Sigmoid colon (tissue), 4 donors: ENCODE measurements around the gene CATSPER1.

Experiments used
- CTCF ChIP-seq, 4 experiments: fragments of 450-650 bp in 3 of 4; fragments of 200-600 bp in 1 of 4; IDR thresholded peaks; one replicate each; pipeline ENCODE4 v1.5.1; 2016 to 2019; ENCODE audit warnings: antibody characterized with exemption in 4 of 4, mild to moderate bottlenecking in 3 of 4, moderate library complexity in 2 of 4
- EP300 ChIP-seq, 4 donors: sonication (generic); formaldehyde crosslinking; IDR thresholded peaks; one replicate each; pipeline ENCODE4 v1.6.1; 2017; ENCODE audit warnings: antibody characterized with exemption in 4 of 4
- POLR2A ChIP-seq, 2 donors: fragments of 450-650 bp; IDR thresholded peaks; one replicate each; pipeline ENCODE4 v1.6.1; 2016; ENCODE audit warnings: antibody characterized with exemption in 2 of 2, mild to moderate bottlenecking in 2 of 2, moderate library complexity in 2 of 2
- POLR2AphosphoS5 ChIP-seq, 4 donors: sonication (generic); formaldehyde crosslinking; IDR thresholded peaks; one replicate each; pipeline ENCODE4 v1.6.1; 2017; ENCODE audit warnings: antibody characterized with exemption in 4 of 4

DNA sequence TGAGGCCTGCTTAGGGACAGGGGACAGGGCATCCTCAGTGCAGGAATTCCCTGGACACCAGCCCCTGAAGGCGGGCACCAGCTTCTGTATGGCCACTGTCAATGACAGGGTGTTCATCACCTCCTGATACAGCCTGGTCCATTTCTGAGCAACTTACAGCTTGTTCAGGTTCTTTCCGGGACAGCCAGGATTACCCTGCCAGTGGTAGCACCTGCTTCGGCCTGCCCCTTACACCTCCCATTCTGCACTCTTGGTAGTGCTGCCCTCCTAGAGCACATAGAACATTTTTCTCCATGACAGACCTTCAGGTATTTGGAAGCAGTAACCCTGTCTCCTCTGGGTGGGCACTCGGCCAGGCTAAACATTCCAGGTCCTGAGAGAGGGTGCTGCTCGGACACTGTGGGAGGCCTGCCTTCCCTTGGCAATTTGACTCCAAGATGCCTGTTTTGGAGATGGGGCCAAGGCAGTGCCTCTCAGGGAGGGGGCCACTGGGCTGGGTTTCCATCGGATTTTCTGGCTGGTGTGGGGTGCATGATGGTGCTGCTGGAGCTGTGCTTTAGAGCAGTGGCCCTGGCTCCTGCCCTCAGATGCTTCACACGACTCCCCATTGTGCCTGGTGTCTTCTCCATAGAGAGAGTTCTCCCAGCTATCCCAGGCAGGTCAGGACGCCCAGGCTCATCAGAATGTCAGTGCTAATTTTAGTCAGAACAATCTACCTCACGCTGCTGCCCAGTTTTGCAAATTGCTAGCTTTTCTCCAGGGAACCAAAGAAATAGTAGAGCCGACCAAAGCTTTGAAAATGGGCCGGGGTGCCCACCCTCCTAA, 21.5 kb upstream of the CATSPER1 start:
- no peak for TF ChIP-seq CTCF (IDR thresholded peaks at IDR 0.05)
- no peak for TF ChIP-seq POLR2A (IDR thresholded peaks at IDR 0.05)
- TF ChIP-seq EP300 (IDR thresholded peaks at IDR 0.05) = no peak
- TF ChIP-seq POLR2AphosphoS5 (IDR thresholded peaks at IDR 0.05) = no peak
